ENCODE results near the gene OCA2.

Gene OCA2

DNA sequence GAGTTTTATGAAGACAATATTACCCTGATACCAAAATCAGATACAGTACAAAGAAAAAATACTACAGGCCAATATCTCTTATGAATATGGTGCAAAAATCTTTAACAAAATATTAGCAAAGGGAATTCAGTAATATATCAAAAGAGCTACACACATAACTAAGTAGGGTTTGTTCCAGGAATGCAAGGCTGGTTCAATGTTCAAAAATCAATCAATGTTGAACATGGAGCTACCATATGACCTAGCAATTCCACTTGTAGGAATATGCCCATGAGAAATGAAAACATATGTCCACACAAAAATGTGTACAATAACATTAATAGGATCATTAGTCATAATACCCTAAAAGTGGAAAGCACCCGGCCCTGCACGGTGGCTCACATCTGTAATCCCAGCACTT lies 7.8 kb downstream of the OCA2 start:
- Mint-ChIP-seq H3K4me3 (no peak overlapping the region), H3K36me3 (ENCODE audit: low read depth) (no peaks in the 10 kb centered on the region), H3K4me1 (ENCODE audit: low read depth) (peaks cover 16% of the 10 kb centered on the region), H3K27me3 (ENCODE audit: low read depth) (peaks cover 63% of the 10 kb centered on the region), H3K27ac (no peak overlapping the region), H3K9me3 (peaks cover 8% of the 10 kb centered on the region)
- no peak for DNase-seq (ENCODE audit: low spot score)

DNA sequence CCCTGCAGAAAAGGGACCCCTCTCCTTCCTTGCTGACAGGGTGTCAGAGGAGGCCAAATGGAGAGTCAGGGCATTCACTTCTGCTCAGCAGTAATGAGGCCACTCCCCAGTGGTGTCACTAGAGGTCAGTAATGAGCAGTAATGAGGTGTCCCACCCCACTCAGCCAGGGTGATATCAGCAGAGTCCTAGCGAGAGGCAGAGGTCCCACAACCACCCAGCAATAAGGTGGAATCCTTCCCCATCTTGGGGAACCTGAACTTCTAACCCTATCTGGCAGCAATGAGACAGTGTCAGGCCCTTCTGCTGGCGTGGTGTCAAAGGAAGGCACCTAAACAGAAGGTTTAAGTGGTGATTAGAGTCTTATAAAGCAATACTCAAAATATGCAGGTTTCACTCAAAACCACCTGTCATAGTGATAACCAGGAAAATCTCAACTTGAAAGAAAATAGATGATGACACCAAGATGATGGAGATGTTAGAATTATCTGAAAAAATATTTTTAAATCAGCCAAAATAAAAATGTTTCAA lies 12.9 kb downstream of the OCA2 start:
- Mint-ChIP-seq H3K27ac (no peak overlapping the region), H3K36me3 (ENCODE audit: low read depth) (no peaks in the 10 kb centered on the region), H3K27me3 (ENCODE audit: low read depth) (peaks cover 31% of the 10 kb centered on the region), H3K9me3 (peaks cover 8% of the 10 kb centered on the region), H3K4me1 (ENCODE audit: low read depth) (peaks cover 12% of the 10 kb centered on the region), H3K4me3 (no peak overlapping the region)
- no peak for DNase-seq (ENCODE audit: low spot score)

DNA sequence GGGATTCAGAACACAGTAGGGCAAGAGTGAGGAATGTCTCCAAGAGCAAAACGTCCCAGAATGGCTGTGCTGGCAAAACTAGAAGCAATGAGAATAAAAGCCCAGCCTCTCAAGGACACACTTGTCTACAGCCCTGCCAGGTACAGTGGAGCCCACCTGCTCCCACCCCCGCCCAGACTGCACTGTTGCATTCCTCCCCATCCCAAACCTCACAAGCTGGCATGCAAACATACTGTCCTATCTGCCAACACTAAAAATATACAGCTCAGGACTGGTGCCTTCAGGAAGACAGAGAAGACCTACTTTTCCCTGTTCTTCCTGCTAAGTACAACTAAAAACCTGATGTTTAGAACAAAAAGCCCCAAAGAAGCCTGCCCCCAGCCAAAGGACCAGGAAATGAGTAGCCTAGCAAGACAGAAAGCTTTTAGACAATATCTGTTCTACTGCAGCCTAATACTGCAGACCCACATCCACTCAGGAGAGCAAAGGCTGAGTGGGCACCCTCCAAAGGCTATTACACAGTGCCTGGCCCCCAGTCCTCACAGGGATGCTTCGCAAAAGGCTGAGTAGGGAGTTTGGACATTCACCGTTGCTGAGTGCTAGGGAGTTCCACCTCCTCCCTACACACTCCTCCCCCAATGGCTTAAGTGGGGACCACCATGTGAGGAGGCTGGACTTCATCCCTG lies 13.5 kb downstream of the OCA2 start:
- peaks cover 12% of the 10 kb centered on the region for H3K4me1 Mint-ChIP-seq (ENCODE audit: low read depth)
- H3K9me3 Mint-ChIP-seq: peaks cover 8% of the 10 kb centered on the region
- peaks cover 27% of the 10 kb centered on the region for H3K27me3 Mint-ChIP-seq (ENCODE audit: low read depth)
- no peak for DNase-seq (ENCODE audit: low spot score)
- no peak overlapping the region for H3K27ac Mint-ChIP-seq
- H3K4me3 Mint-ChIP-seq: no peak overlapping the region
- H3K36me3 Mint-ChIP-seq (ENCODE audit: low read depth): no peaks in the 10 kb centered on the region

DNA sequence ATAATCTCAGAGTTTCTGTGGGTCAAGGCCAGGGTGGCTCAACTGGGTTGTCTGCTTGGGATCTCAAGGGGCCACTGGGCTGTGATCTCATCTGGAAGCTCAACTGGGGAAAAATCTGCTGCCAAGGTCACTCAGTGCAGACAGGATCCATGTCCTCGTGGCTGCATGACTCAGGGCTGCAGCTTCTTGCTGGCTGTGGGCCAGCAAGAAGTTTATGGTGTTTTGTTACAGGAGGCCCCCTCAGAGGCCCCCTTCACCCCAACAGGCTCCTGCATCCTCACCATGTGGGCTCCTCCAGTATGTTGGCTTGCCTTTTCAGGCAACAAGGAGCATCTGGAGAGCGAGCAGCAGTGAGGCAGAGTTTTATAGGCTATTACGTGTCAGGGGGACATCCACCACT lies 14.6 kb downstream of the OCA2 start:
- no peaks in the 10 kb centered on the region for H3K36me3 Mint-ChIP-seq (ENCODE audit: low read depth)
- DNase-seq (ENCODE audit: low spot score): no peak
- H3K27ac Mint-ChIP-seq: no peak overlapping the region
- no peaks in the 10 kb centered on the region for H3K9me3 Mint-ChIP-seq
- no peak overlapping the region for H3K4me3 Mint-ChIP-seq
- peaks cover 20% of the 10 kb centered on the region for H3K27me3 Mint-ChIP-seq (ENCODE audit: low read depth)
- H3K4me1 Mint-ChIP-seq (ENCODE audit: low read depth): peaks cover 12% of the 10 kb centered on the region

DNA sequence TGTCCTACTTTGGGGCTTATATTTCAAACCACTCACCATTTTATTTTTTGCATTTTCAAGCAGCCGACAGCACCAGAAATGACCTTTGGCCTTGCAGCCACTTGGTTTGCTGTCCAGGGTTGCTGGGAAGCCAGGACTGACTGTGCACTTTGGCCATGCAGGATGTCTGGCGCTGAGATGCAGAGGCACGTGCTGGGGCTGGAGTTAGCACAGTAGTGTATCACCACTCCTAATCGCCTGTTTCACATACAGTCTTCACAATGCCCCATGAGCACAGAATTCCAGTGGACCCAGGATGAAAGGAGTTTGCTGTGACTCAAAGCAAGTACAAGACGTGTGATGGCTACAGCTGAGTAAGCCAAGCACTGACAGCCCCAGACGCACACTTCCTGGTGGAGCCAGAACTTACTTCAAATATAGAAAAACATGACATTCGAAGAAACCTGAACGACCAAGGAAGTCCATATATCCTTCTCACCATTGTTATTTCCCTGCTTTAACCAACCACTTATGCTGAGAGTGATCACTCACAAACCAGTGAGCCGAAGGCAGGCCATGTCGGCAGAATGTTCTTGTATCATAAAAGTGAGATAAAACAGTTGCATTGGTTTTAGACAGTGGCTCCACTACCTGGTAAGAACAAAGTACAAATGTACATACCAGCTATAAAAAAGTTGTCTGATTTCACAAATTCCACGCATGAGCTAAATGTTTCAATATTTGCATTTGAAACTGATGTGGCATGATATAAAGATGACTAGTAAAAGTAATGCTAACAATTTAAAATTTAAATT lies 16.0 kb downstream of the OCA2 start:
- Mint-ChIP-seq H3K9me3 (no peaks in the 10 kb centered on the region), H3K4me1 (ENCODE audit: low read depth) (peaks cover 12% of the 10 kb centered on the region), H3K27me3 (ENCODE audit: low read depth) (peaks cover 12% of the 10 kb centered on the region), H3K4me3 (no peak overlapping the region), H3K36me3 (ENCODE audit: low read depth) (no peaks in the 10 kb centered on the region), H3K27ac (no peak overlapping the region)
- DNase-seq (ENCODE audit: low spot score): no peak

DNA sequence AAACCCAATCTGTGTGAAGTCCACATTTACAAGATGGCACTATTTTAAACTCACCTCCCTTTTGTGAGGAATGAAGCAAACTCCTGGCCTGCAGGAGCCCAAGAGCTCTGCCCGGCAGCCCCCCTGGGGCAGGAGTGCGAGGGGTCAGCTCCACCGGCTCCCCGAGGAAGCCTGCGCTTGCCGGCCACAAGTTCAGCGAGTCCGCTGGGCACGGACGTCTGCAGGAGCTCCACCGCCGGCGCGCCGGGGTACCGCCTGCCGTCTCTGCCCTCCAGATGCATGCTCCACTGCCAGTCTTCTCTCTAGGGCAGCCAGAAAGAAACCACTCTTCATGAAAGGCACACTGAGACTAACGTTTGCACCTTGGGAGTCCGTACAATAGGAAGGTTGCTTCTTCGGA lies 17.5 kb downstream of the OCA2 start:
- Mint-ChIP-seq H3K9me3 (no peaks in the 10 kb centered on the region), H3K27me3 (ENCODE audit: low read depth) (peaks cover 6% of the 10 kb centered on the region), H3K4me1 (ENCODE audit: low read depth) (peaks cover 5% of the 10 kb centered on the region), H3K36me3 (ENCODE audit: low read depth) (no peaks in the 10 kb centered on the region), H3K4me3 (no peak overlapping the region), H3K27ac (no peak overlapping the region)
- no peak for DNase-seq (ENCODE audit: low spot score)

DNA sequence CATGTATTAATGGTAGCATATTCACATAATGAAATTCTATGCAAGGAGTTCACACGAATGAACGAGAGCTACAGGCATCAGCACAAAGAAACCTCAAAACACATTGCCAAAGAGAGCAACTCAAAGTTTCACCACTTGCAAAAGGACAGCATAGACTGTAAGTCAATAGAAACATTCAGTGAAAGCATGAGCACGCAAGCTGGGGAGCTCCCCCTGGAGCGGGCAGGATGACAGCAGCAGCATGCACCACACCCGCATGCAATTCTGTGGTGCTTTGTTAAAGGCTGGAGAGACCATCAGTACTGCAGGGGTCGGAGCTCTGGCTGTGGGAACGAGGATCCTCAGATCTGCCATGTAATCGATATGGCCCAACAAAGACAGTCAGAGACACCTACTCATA lies 18.7 kb downstream of the OCA2 start:
- peaks cover 2% of the 10 kb centered on the region for H3K27me3 Mint-ChIP-seq (ENCODE audit: low read depth)
- no peaks in the 10 kb centered on the region for H3K36me3 Mint-ChIP-seq (ENCODE audit: low read depth)
- H3K9me3 Mint-ChIP-seq: no peaks in the 10 kb centered on the region
- H3K4me3 Mint-ChIP-seq: no peak overlapping the region
- no peak overlapping the region for H3K27ac Mint-ChIP-seq
- DNase-seq (ENCODE audit: low spot score): no peak
- no peaks in the 10 kb centered on the region for H3K4me1 Mint-ChIP-seq (ENCODE audit: low read depth)

DNA sequence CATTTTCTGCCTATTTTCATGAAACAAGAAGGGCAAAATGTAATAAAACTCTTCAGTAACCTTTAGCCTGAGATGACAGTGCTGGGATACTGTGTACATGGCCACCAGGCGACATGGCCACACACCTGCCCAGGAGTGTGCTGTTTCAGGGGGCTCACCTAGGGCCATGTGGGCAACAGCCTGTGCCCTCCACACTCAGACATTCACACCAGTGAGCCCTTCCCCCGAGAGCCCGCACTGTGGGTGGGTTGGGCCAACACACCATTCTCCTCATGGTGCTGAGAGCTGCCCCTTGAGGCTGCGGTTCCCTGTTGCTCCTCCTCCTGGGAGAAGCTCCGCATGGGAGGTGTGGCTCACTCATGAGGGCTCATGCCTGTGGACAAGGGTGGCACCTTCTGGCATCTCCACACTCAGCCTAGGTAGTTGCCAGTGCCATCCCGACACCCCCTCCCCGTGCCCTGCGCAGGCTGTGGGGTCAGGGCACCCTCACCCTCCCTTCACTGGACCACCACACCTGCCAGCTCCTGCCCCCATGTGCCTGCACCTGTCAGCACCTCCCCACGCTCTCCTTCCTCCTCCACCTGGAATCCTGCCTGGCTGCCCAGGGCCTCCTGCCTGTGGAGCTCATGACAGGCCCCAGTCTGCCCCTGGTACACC lies 19.7 kb downstream of the OCA2 start:
- H3K4me3 Mint-ChIP-seq: no peak overlapping the region
- H3K9me3 Mint-ChIP-seq: no peaks in the 10 kb centered on the region
- peaks cover 2% of the 10 kb centered on the region for H3K27me3 Mint-ChIP-seq (ENCODE audit: low read depth)
- H3K27ac Mint-ChIP-seq: no peak overlapping the region
- no peak for DNase-seq (ENCODE audit: low spot score)
- H3K4me1 Mint-ChIP-seq (ENCODE audit: low read depth): no peaks in the 10 kb centered on the region
- no peaks in the 10 kb centered on the region for H3K36me3 Mint-ChIP-seq (ENCODE audit: low read depth)

DNA sequence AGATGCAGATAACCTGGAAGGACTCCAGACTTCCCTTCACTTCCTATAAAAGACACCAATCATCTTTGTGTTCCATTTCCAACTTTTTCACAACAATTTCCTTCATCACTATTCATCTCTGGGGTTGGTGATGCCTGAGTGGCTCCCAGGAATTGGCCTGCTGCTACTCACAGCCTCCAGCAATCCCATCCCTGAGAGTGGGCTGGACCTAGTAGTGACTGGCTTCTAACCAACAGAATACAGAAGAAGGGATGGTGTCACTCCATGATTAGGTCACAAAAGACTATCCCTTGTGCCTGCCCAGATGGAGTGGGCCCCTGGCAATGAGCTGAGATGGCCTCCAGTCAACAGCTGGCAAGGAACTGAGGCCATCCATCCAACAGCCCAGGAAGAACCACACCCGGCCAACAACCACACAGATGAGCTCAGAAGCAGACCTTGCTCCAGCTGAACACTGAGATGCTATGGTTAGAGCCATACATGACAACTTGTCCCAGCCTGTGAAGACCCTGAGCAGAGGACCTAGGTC lies 20.9 kb downstream of the OCA2 start:
- no peak overlapping the region for H3K4me3 Mint-ChIP-seq
- DNase-seq (ENCODE audit: low spot score): no peak
- H3K4me1 Mint-ChIP-seq (ENCODE audit: low read depth): no peaks in the 10 kb centered on the region
- peaks cover 2% of the 10 kb centered on the region for H3K27me3 Mint-ChIP-seq (ENCODE audit: low read depth)
- no peaks in the 10 kb centered on the region for H3K9me3 Mint-ChIP-seq
- no peak overlapping the region for H3K27ac Mint-ChIP-seq
- H3K36me3 Mint-ChIP-seq (ENCODE audit: low read depth): no peaks in the 10 kb centered on the region

DNA sequence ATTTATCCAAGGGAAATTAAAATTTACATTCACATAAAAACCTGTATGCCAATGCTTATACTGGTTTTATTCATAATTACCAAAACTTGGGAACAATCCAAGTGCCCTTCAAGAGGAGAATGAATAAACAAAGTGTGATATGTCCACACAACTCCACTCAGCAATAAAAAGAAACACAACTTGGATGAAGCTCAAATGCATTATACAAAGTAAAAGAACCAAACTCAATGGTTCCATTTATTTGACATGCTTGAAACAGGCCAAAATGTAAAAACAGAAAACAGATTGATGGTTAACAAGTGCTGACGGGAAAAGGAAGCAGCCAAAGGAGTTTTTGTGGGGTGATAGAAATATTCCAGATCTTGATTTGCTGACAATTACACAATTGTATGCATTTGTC lies 23.5 kb downstream of the OCA2 start:
- Mint-ChIP-seq H3K27ac (no peak overlapping the region), H3K27me3 (ENCODE audit: low read depth) (peaks cover 2% of the 10 kb centered on the region), H3K36me3 (ENCODE audit: low read depth) (no peaks in the 10 kb centered on the region), H3K4me3 (no peak overlapping the region), H3K4me1 (ENCODE audit: low read depth) (no peaks in the 10 kb centered on the region), H3K9me3 (no peaks in the 10 kb centered on the region)
- DNase-seq (ENCODE audit: low spot score): no peak

DNA sequence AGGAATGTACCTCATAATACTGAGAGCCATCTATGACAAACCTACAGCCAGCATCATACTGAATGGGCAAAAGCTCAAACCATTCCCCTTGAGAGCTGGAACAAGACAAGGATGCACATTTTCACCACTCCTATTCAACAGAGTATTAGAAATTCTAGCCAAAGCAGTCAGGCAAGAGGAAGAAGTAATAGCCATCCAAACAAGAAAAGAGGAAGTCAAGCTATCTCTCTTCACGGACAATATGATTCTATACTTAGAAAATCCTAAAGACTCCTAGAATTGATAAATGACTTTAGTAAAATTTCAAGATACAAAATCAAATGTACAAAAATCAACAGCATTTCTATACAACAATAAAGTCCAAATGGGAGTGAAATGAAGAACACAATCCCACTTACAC lies 30.2 kb downstream of the OCA2 start:
- no peaks in the 10 kb centered on the region for H3K36me3 Mint-ChIP-seq (ENCODE audit: low read depth)
- no peak overlapping the region for H3K27ac Mint-ChIP-seq
- no peaks in the 10 kb centered on the region for H3K4me1 Mint-ChIP-seq (ENCODE audit: low read depth)
- H3K4me3 Mint-ChIP-seq: no peak overlapping the region
- no peaks in the 10 kb centered on the region for H3K9me3 Mint-ChIP-seq
- peaks cover 11% of the 10 kb centered on the region for H3K27me3 Mint-ChIP-seq (ENCODE audit: low read depth)
- no peak for DNase-seq (ENCODE audit: low spot score)

DNA sequence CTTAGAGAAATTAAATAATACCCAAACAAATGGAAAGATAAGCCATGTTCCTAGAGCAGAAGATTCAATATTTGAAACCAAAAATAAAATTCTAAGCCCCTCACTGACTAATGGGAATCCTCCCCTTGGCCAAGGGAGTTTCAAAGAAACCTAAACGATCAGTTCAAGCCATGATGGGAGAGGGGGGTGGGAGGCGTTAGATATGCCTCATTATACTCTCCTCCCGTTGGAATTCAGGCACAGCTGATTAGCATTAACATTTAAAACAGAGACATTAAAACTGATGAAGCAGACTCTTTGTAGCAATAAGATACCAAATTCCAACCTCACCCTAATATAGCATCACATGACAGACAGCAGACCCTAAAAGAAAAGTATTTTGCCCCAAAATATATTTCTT lies 32.9 kb downstream of the OCA2 start:
- Mint-ChIP-seq H3K4me1 (ENCODE audit: low read depth) (no peaks in the 10 kb centered on the region), H3K9me3 (no peaks in the 10 kb centered on the region), H3K27me3 (ENCODE audit: low read depth) (peaks cover 11% of the 10 kb centered on the region), H3K4me3 (no peak overlapping the region), H3K36me3 (ENCODE audit: low read depth) (no peaks in the 10 kb centered on the region), H3K27ac (no peak overlapping the region)
- DNase-seq (ENCODE audit: low spot score): no peak

DNA sequence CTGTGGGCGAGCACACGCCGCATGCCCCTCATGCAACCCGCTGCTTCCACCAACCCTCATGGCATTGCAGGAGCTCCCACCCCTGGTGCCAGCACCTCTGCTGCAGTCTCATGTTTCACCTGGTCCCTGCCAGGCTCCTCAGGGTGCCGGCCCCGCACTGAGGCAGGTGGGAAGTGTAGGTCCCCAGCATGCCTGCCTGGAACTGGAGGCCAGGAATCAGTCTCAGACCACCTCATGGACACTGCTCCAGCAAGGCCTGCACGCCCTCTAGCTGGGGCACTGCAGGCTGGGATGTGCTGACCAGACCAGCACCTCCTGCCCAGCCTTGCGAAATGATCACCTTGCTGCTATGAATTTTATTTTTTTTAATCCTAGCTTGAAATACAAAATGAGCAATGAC lies 39.1 kb downstream of the OCA2 start:
- no peaks in the 10 kb centered on the region for H3K4me1 Mint-ChIP-seq (ENCODE audit: low read depth)
- no peaks in the 10 kb centered on the region for H3K9me3 Mint-ChIP-seq
- H3K27ac Mint-ChIP-seq: no peak overlapping the region
- no peak overlapping the region for H3K4me3 Mint-ChIP-seq
- H3K36me3 Mint-ChIP-seq (ENCODE audit: low read depth): no peaks in the 10 kb centered on the region
- no peaks in the 10 kb centered on the region for H3K27me3 Mint-ChIP-seq (ENCODE audit: low read depth)
- DNase-seq (ENCODE audit: low spot score): no peak

DNA sequence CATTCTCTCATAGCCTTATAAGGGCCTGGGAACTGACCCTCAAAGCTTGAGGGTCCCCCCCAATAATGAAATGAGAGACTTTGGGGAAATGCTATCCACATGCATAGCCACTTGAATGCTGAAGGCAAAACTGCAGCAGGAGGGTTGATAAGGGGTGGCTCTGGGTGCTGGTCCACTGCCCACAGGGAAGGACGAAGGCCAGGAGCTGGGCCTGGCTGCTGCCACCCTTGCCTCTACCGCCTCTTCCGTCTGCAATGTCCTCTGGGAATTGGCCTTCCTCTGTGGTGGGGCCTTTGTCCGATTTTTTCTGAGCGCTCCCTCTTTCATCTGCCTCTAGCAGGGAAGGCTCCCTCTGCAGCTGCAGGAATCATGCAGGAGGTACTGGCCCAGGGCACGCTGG lies 41.0 kb downstream of the OCA2 start:
- H3K4me1 Mint-ChIP-seq (ENCODE audit: low read depth): no peaks in the 10 kb centered on the region
- H3K9me3 Mint-ChIP-seq: no peaks in the 10 kb centered on the region
- H3K36me3 Mint-ChIP-seq (ENCODE audit: low read depth): no peaks in the 10 kb centered on the region
- no peak overlapping the region for H3K4me3 Mint-ChIP-seq
- H3K27ac Mint-ChIP-seq: no peak overlapping the region
- no peak for DNase-seq (ENCODE audit: low spot score)
- H3K27me3 Mint-ChIP-seq (ENCODE audit: low read depth): no peaks in the 10 kb centered on the region

Measured in T-helper 2 cell treated with Interferon-gamma antibody and Interleukin-4, amounts not matched to agents 5 μg/mL and 100 μg/mL, for 36 hours (primary cell).